NCI-H1436 (cell line): ENCODE data around the gene VPS25.
"Not testable (repeated sequence)": the region's sequence is repeated elsewhere in the genome, so short reads cannot be mapped to it uniquely, and the experiment has no call there.

ENCODE experiments used
- DNase-seq: peaks from one replicate; lab custom pipeline; 2025; lab: John Stamatoyannopoulos, UW

The VPS25 gene

DNA sequence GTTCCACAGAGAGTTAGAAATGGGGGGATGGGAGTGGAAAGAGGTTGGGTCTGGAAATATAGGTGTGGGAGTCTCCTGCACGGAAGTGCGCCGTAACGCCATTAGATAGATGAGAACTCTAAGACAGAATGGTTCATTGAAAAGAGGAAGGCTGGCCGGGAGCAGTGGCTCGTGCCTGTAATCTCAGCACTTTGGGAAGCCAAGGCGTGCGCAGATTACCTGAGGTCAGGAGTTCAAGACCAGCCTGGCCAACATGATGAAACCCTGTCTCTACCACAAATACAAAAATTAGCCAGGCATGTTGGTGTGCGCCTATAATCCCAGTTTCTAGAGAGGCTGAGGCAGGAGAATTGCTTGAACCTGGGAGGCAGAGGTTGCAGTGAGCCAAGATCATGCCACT lies 5.2 kb upstream of the VPS25 start:
- not testable (repeated sequence) for DNase-seq

DNA sequence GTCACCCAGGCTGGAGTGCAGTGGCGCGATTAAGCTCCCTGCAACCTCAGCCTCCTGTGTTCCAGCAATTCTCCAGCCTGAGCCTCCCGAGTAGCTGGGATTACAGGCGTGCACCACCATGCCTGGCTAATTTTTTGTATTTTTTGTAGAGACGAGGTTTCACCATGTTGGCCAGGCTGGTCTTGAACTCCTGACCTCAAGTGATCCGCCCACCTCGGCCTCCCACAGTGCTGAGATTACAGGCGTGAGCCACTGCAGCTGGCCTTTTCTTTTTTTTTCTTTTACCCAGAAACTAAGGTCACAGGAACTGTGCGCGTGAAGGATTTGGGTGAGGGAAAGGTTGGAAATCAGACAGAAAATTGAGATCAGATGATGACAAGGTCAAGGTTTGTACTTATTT lies 3.3 kb upstream of the VPS25 start:
- DNase-seq: not testable (repeated sequence)

GRCh38 chr17:42772945-42773289 lies 332 bp upstream of the VPS25 start:
- DNase-seq: no peak

- no peak for DNase-seq
Observed at GRCh38 chr17:42774066-42774745, 957 bp downstream of the VPS25 start.

- DNase-seq: no peak
Observed at GRCh38 chr17:42775534-42776098, 2.4 kb downstream of the VPS25 start.

- DNase-seq: no peak
Observed at GRCh38 chr17:42778570-42778969, 5.3 kb downstream of the VPS25 start.

- DNase-seq: no peak
Observed at GRCh38 chr17:42779304-42779935, 6.2 kb downstream of the VPS25 start.

- no peak for DNase-seq
Observed at GRCh38 chr17:42779936-42780850, 6.9 kb downstream of the VPS25 start, which contains the start of gene WNK4. WNK4 (plus strand) TSS chr17:42780610; CDS start chr17:42780699, 89 bp downstream.

- no peak for DNase-seq
Observed at GRCh38 chr17:42780851-42781638, 7.8 kb downstream of the VPS25 start.

- DNase-seq: no peak
Observed at GRCh38 chr17:42781639-42782165, 8.5 kb downstream of the VPS25 start.

- DNase-seq: no peak
Observed at GRCh38 chr17:42782166-42783061, 9.2 kb downstream of the VPS25 start.

DNA sequence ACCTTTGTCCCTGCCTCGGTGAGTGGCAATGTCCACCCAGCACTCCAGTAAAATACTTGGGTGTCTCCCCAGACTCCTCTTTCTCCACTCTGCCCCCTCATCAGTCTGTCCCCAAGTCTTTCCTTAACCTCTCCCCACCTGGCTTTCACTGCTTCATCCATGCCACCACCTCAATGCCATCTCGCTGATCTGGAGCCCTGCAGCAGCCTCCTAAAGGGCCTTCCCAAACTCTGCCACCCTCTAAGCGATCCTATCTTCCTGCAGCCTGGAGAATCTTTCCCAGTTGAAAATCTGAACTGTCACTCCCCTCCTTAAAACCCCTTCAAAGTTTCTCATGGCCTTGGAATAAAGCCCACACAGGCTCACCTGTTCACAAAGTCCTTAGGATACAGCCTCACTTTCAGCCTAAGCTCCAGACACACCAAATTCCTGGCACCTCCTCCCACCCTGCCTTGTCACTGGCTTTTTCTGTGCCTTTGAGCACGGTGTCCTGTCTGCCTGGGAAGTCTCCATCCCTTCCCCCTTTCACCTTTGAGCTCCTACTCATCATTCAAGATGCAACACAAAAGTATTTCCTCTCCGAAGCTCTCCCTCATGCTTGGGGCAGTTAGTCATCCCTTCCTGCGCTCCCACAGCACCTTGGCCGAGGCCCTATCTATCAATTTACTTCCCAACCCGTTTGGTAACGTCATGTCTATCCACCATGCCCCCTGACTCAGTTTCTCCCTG lies 10.0 kb downstream of the VPS25 start:
- DNase-seq: no peak

GRCh38 chr17:42783791-42784138 lies 10.5 kb downstream of the VPS25 start:
- DNase-seq: no peak

DNA sequence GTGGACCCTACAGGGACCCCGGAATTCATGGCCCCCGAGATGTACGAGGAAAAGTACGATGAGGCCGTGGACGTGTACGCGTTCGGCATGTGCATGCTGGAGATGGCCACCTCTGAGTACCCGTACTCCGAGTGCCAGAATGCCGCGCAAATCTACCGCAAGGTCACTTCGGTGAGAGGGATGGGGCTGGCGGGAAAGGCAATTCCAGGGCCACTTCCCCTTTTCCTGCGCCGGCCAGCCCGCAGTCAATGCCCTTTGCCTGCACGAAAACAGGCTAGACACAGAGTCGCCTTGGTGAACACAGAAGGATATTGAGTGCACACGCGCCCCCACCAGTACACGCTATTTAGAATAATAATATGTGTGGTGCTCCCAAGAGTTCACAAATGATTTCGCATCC lies 11.2 kb downstream of the VPS25 start:
- DNase-seq: no peak

GRCh38 chr17:42784811-42785592 lies 11.8 kb downstream of the VPS25 start:
- no peak for DNase-seq

GRCh38 chr17:42787266-42787665 lies 14.0 kb downstream of the VPS25 start:
- DNase-seq: no peak

GRCh38 chr17:42791948-42792347 lies 18.7 kb downstream of the VPS25 start:
- DNase-seq: no peak

DNA sequence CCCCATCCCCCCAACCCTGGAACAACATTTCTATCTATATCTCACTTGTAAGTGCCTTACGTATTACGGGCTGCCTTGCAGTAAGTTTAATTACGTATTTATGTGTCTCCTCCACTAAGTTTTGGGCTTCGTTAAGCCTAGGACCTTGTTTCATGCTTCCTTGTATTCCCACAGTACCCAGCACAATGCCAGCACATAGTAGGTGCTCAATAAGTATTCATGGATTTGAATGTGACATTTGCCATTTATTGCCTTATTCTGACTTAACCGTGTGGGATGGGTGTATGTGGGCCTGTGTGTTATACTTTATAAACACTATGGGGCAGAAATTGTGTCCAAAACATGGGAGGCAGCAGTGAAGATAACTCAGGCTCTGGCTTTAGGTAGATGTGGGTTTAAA lies 19.3 kb downstream of the VPS25 start:
- DNase-seq: no peak

DNA sequence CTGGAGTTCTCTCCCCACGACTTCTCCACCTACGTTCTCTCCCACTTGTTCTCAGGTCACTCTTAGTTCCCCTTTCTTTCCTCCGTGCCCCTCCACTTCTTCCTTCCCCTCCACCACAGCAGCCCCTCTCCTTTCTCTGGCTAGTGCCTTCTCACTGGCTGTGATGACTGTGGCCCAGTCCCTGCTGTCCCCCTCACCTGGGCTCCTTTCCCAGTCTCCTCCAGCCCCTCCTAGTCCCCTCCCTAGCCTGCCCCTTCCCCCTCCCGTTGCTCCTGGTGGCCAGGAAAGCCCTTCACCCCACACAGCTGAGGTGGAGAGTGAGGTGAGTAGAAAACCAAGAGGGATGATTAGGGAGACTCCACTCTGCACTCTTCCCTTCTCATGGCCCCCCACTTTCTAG lies 21.8 kb downstream of the VPS25 start:
- no peak for DNase-seq
